OCI-LY7 (cell line): ENCODE measurements around the gene NFATC2. TPM values are rescaled to one million over a fixed set of nuclear protein-coding genes. Genes with fewer than 3 reads are reported as not detected.

Experiments
- BruUV-seq: library from RNA; stranded (reverse); fragments of 400-500 nt; replicated peaks from 2 replicates; lab custom pipeline; 2021; lab: Mats Ljungman, UMichigan
- CTCF ChIA-PET: fragments of 300-600 bp; sonication (Branson Sonifier 250); formaldehyde crosslinking; loops from one replicate; lab custom pipeline; 2022; ENCODE audit warnings: antibody characterized with exemption; ENCODE audit not compliant: unreplicated experiment; lab: Charles Lee
- POLR2A ChIA-PET: fragments of 300-600 bp; sonication (Branson Sonifier 250); formaldehyde crosslinking; loops from one replicate; lab custom pipeline; 2022; ENCODE audit warnings: antibody characterized with exemption; lab: Charles Lee
- DNase-seq: peaks from one replicate; pipeline ENCODE4 v3.0.0-alpha.2; 2015; ENCODE audit warnings: low spot score
- H2AFZ ChIP-seq: fragments of 200-600 bp; sonication (generic), shearing (Covaris generic); 2 replicates; pipeline ENCODE4 v1.6.1; 2014; ENCODE audit warnings: mild to moderate bottlenecking, antibody characterized with exemption, low read length, moderate library complexity
- H3K27ac ChIP-seq: fragments of 200-600 bp; sonication (generic); 2 replicates; pipeline ENCODE4 v1.5.1; 2014; ENCODE audit warnings: mixed run types, low read depth, mild to moderate bottlenecking, moderate library complexity, low read length, inconsistent platforms; ENCODE audit not compliant: poor library complexity, severe bottlenecking
- H3K36me3 ChIP-seq: fragments of 200-600 bp; sonication (generic); 2 replicates; pipeline ENCODE4 v1.6.1; 2014; ENCODE audit warnings: mild to moderate bottlenecking, antibody characterized with exemption, low read length, moderate library complexity, mixed read lengths; ENCODE audit not compliant: insufficient read depth
- H3K4me1 ChIP-seq: fragments of 200-600 bp; sonication (generic); 2 replicates; pipeline ENCODE4 v1.5.1; 2014; ENCODE audit warnings: mild to moderate bottlenecking, low read length; ENCODE audit not compliant: insufficient read depth, poor library complexity, severe bottlenecking
- H3K4me2 ChIP-seq: fragments of 200-600 bp; sonication (generic); 2 replicates; pipeline ENCODE4 v1.6.1; 2014; ENCODE audit warnings: mild to moderate bottlenecking, low read length
- H3K4me3 ChIP-seq: fragments of 200-600 bp; sonication (generic); 2 replicates; pipeline ENCODE4 v1.5.1; 2014; ENCODE audit warnings: mild to moderate bottlenecking, low read depth, low read length; ENCODE audit not compliant: poor library complexity, severe bottlenecking
- H3K79me2 ChIP-seq: fragments of 200-600 bp; sonication (generic); 2 replicates; pipeline ENCODE4 v1.6.1; 2016; ENCODE audit warnings: low read depth, mild to moderate bottlenecking, low read length, moderate library complexity, mixed read lengths; ENCODE audit not compliant: insufficient read depth
- H3K9me2 ChIP-seq: fragments of 200-600 bp; sonication (generic); 2 replicates; pipeline ENCODE4 v1.6.1; 2016; ENCODE audit warnings: mild to moderate bottlenecking, low read length, mixed read lengths; ENCODE audit not compliant: insufficient read depth
- H3K9me3 ChIP-seq: fragments of 200-600 bp; sonication (generic); 2 replicates; pipeline ENCODE4 v1.6.1; 2014; ENCODE audit warnings: mild to moderate bottlenecking, mixed run types, low read length, mixed read lengths
- H4K20me1 ChIP-seq: fragments of 200-600 bp; sonication (generic); 2 replicates; pipeline ENCODE4 v1.6.1; 2014; ENCODE audit warnings: mild to moderate bottlenecking, antibody characterized with exemption, low read length, moderate library complexity, mixed read lengths; ENCODE audit not compliant: insufficient read depth
- CTCF ChIP-seq: fragments of 200-600 bp; sonication (generic); conservative IDR thresholded peaks from 2 replicates; pipeline ENCODE4 v1.5.1; 2014; ENCODE audit warnings: mild to moderate bottlenecking, antibody characterized with exemption, low read length, moderate library complexity, mixed read lengths
- EZH2phosphoT487 ChIP-seq: fragments of 200-600 bp; sonication (generic); IDR thresholded peaks from 2 replicates; pipeline ENCODE4 v1.6.1; 2018; ENCODE audit warnings: low read depth, borderline replicate concordance, mild to moderate bottlenecking, mixed run types, antibody characterized with exemption, low read length, moderate library complexity, mixed read lengths
- intact Hi-C: fragments of 100-400 bp; cut with micrococcal nuclease; formaldehyde crosslinking; loops from one replicate; pipeline ENCODE4 v1.10.0; 2022; ENCODE audit not compliant: unreplicated experiment
- total RNA-seq, 2 experiments: library from RNA; depleted of rRNA in 1 of 2; stranded (reverse); fragments of >200 nt in 1 of 2; shearing (Covaris generic) in 1 of 2; gene quantifications; 2 replicates each; pipeline ENCODE4 v1.2.3, GENCODE V29; 2014 to 2022

Gene NFATC2
- total RNA-seq, 2 experiments from 2014 or later = 12.5 to 43.8 TPM

DNA sequence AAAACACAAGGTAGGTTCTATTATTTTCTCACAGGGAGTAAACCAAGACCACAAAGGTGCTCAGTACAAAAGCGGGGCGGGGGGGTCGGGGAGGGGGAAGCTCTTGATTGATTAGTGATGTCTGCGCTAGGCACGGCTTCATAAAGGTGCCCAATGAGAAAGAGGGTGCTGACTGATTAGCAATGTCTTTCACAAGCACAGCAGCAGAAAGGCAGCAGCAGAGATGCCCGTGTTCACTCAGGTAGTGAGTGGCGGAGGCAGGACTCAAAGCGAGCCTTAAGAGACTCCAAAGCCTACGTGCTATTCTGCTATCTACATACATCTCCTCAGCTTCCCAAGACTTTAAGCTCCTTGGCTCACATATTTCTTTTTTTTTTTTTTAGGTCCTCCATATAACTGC is 20.3 kb downstream of the NFATC2 start:
- ChIA-PET CTCF (no interaction called here), POLR2A (interaction anchor here (1.1 kb wide), 1 partner anchor 31 kb away, joined by 3 read pairs; no protein-coding TSS in a partner anchor)
- H3K4me2 ChIP-seq = no peak overlapping the region
- H2AFZ ChIP-seq = no peak overlapping the region
- no peaks in the 10 kb centered on the region for H3K9me2 ChIP-seq
- H4K20me1 ChIP-seq = no peaks in the 10 kb centered on the region
- no peak for DNase-seq
- BruUV-seq = no TSS peak
- TF ChIP-seq EZH2phosphoT487 (no peak), CTCF (no peak)
- H3K36me3 ChIP-seq = peaks cover 70% of the 10 kb centered on the region
- no peaks in the 10 kb centered on the region for H3K9me3 ChIP-seq
- peaks cover 43% of the 10 kb centered on the region for H3K4me1 ChIP-seq
- intact Hi-C loops = no loop called here
- no peak overlapping the region for H3K4me3 ChIP-seq
- H3K79me2 ChIP-seq = peaks cover 66% of the 10 kb centered on the region
- H3K27ac ChIP-seq = no peak overlapping the region

DNA sequence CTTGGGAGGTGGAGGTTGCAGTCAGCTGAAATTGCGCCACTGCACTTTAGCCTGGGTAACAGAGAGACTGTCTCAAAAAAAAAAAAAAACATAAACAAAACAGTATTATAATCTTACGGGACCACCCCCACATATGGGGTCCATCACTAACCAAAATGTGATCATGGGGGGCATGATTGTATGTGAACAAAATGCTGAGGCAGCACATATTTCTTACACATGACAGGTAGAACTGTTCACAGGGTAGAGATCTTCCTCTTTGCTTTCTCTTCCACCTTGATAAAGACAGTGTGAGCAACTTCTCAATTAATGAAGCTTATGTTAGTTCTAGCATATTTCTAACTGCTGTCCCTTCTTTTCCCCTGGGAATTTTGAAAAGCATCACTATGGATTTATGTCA is 24.7 kb downstream of the NFATC2 start:
- H3K27ac ChIP-seq = no peak overlapping the region
- BruUV-seq = no TSS peak
- no peak overlapping the region for H3K4me2 ChIP-seq
- peaks cover 29% of the 10 kb centered on the region for H3K4me1 ChIP-seq
- no peaks in the 10 kb centered on the region for H3K9me3 ChIP-seq
- H3K4me3 ChIP-seq = no peak overlapping the region
- DNase-seq = no peak
- TF ChIP-seq EZH2phosphoT487 (no peak), CTCF (no peak)
- H3K36me3 ChIP-seq = peaks cover 94% of the 10 kb centered on the region
- peaks cover 37% of the 10 kb centered on the region; the same call in 1 of the 2 replicates for H3K79me2 ChIP-seq
- H3K9me2 ChIP-seq = no peaks in the 10 kb centered on the region
- CTCF ChIA-PET = no interaction called here
- no peaks in the 10 kb centered on the region for H4K20me1 ChIP-seq
- no peak overlapping the region for H2AFZ ChIP-seq
- POLR2A ChIA-PET = interaction anchor here (1.0 to 1.5 kb wide), 3 partner anchors 9 to 57 kb away, joined by 3 to 5 read pairs (median 4); no protein-coding TSS in a partner anchor
- intact Hi-C loops = no loop called here

DNA sequence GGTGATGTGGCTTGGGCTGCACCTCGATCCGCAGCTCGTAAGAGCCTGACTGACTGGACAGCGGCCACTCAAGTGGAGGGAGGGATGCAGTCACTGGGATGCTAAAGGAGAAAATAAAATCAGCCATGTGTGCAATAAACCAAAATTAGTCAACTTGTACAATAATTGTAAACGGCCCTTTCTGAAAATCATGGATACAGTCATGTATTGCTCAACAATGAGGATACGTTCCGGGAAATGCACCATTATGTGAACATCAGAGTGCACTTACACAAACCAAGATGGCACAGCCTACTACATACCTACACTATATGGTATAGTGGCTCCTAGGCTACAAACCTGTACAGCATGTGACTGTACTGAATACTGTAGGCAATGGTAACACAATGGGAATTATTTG is 25.7 kb downstream of the NFATC2 start:
- no peak overlapping the region for H3K27ac ChIP-seq
- H3K4me2 ChIP-seq = no peak overlapping the region
- no peak overlapping the region for H2AFZ ChIP-seq
- intact Hi-C loops = no loop called here
- ChIA-PET CTCF (no interaction called here), POLR2A (interaction anchor here (0.7 kb wide), 1 partner anchor 12 kb away, joined by 4 read pairs; no protein-coding TSS in a partner anchor)
- H3K4me1 ChIP-seq = peaks cover 36% of the 10 kb centered on the region
- H3K9me2 ChIP-seq = no peaks in the 10 kb centered on the region
- TF ChIP-seq CTCF (no peak), EZH2phosphoT487 (no peak)
- no TSS peak for BruUV-seq
- DNase-seq = no peak
- H3K9me3 ChIP-seq = no peaks in the 10 kb centered on the region
- H3K36me3 ChIP-seq = peaks cover 94% of the 10 kb centered on the region
- H4K20me1 ChIP-seq = no peaks in the 10 kb centered on the region
- peaks cover 29% of the 10 kb centered on the region; the same call in 1 of the 2 replicates for H3K79me2 ChIP-seq
- no peak overlapping the region for H3K4me3 ChIP-seq
